Parathyroid adenoma (tissue), 2 donors: ENCODE measurements around the gene DDA1.
A peak's percentile ranks its signal among the peaks of the same experiment; 100 is the strongest.

Source experiments
- H2AFZ ChIP-seq: fragments of 300-600 bp; sonication (generic); one replicate; pipeline ENCODE4 v1.7.0; 2017; ENCODE audit warnings: antibody characterized with exemption, mild to moderate bottlenecking
- H3K27ac ChIP-seq: fragments of 300-600 bp; sonication (generic); one replicate; pipeline ENCODE4 v1.7.0; 2017
- H3K27me3 ChIP-seq: fragments of 300-600 bp; sonication (generic); one replicate; pipeline ENCODE4 v1.7.0; 2017; ENCODE audit warnings: low read length; ENCODE audit not compliant: control insufficient read depth, insufficient read depth
- H3K36me3 ChIP-seq: fragments of 300-600 bp; sonication (generic); one replicate; pipeline ENCODE4 v1.7.0; 2017; ENCODE audit warnings: low read length; ENCODE audit not compliant: control insufficient read depth, insufficient read depth
- H3K4me1 ChIP-seq: fragments of 300-600 bp; sonication (generic); one replicate; pipeline ENCODE4 v1.7.0; 2017; ENCODE audit warnings: control low read depth
- H3K4me2 ChIP-seq: fragments of 300-600 bp; sonication (generic); one replicate; pipeline ENCODE4 v1.7.0; 2017; ENCODE audit warnings: low read length
- H3K4me3 ChIP-seq: fragments of 300-600 bp; sonication (generic); one replicate; pipeline ENCODE4 v1.7.0; 2017; ENCODE audit warnings: low read depth, low read length
- H3K79me2 ChIP-seq: fragments of 300-600 bp; sonication (generic); one replicate; pipeline ENCODE4 v1.7.0; 2017; ENCODE audit warnings: control low read depth
- H3K9ac ChIP-seq: fragments of 300-600 bp; sonication (generic); one replicate; pipeline ENCODE4 v1.7.0; 2017; ENCODE audit warnings: mild to moderate bottlenecking
- H3K9me3 ChIP-seq: fragments of 300-600 bp; sonication (generic); one replicate; pipeline ENCODE4 v1.7.0; 2017; ENCODE audit warnings: low read length; ENCODE audit not compliant: control insufficient read depth
- CTCF ChIP-seq: fragments of 300-600 bp; sonication (generic); IDR thresholded peaks from one replicate; pipeline ENCODE4 v1.7.0; 2017; ENCODE audit warnings: antibody characterized with exemption, mild to moderate bottlenecking
- donor health status: primary hyperparathyroidism.

DDA1 gene

GRCh38 chr19:17263712-17264640 is 45.4 kb upstream of the DDA1 start:
- H3K9ac ChIP-seq, result no peak overlapping the region
- H3K27ac ChIP-seq, result peak overlapping the region; percentile 49
- no peaks in the 10 kb centered on the region for H3K79me2 ChIP-seq

GRCh38 chr19:17264641-17264979 is 44.8 kb upstream of the DDA1 start, which contains the start of gene USHBP1:
USHBP1 (minus strand) TSS chr19:17264745; CDS start chr19:17264299, 446 bp downstream.
- no peak for TF ChIP-seq CTCF

More at GRCh38 chr19:17263712-17264640, 45.4 kb upstream of the DDA1 start:
- no peaks in the 10 kb centered on the region for H3K9me3 ChIP-seq
- H3K27me3 ChIP-seq, result no peaks in the 10 kb centered on the region
- H2AFZ ChIP-seq, result no peak overlapping the region
- no peak overlapping the region for H3K4me3 ChIP-seq
- H3K36me3 ChIP-seq, result no peaks in the 10 kb centered on the region
- H3K4me2 ChIP-seq, result no peak overlapping the region
- TF ChIP-seq CTCF, result no peak
- H3K4me1 ChIP-seq, result peaks cover 5% of the 10 kb centered on the region

GRCh38 chr19:17266026-17266425 is 43.3 kb upstream of the DDA1 start:
- no peaks in the 10 kb centered on the region for H3K79me2 ChIP-seq
- no peaks in the 10 kb centered on the region for H3K9me3 ChIP-seq
- no peaks in the 10 kb centered on the region for H3K27me3 ChIP-seq
- no peak overlapping the region for H3K4me3 ChIP-seq
- no peak overlapping the region for H2AFZ ChIP-seq
- peaks cover 5% of the 10 kb centered on the region for H3K4me1 ChIP-seq
- no peak for TF ChIP-seq CTCF
- H3K9ac ChIP-seq, result no peak overlapping the region
- H3K36me3 ChIP-seq, result no peaks in the 10 kb centered on the region
- H3K4me2 ChIP-seq, result no peak overlapping the region
- H3K27ac ChIP-seq, result no peak overlapping the region

More at GRCh38 chr19:17264641-17264979, 44.8 kb upstream of the DDA1 start, which contains the start of gene USHBP1:
- Histone ChIP-seq H3K36me3 (no peaks in the 10 kb centered on the region), H3K9me3 (no peaks in the 10 kb centered on the region), H3K27ac (peak within 1 kb of the TSS; percentile 49), H3K27me3 (no peaks in the 10 kb centered on the region), H3K4me1 (peaks cover 5% of the 10 kb centered on the region), H3K4me2 (no peak within 1 kb of the TSS), H3K9ac (no peak within 1 kb of the TSS), H3K79me2 (no peaks in the 10 kb centered on the region), H2AFZ (no peak within 1 kb of the TSS), H3K4me3 (no peak within 1 kb of the TSS)

GRCh38 chr19:17266589-17266974 is 42.8 kb upstream of the DDA1 start:
- no peaks in the 10 kb centered on the region for H3K9me3 ChIP-seq
- peaks cover 5% of the 10 kb centered on the region for H3K4me1 ChIP-seq
- H3K9ac ChIP-seq, result no peak overlapping the region
- no peak overlapping the region for H3K4me2 ChIP-seq
- no peaks in the 10 kb centered on the region for H3K27me3 ChIP-seq
- H3K27ac ChIP-seq, result no peak overlapping the region
- H3K79me2 ChIP-seq, result no peaks in the 10 kb centered on the region
- H2AFZ ChIP-seq, result no peak overlapping the region
- no peaks in the 10 kb centered on the region for H3K36me3 ChIP-seq
- peak overlapping the region; percentile 13 for H3K4me3 ChIP-seq
- no peak for TF ChIP-seq CTCF
